WTC11 (cell line): Measurements from ENCODE around the gene NLN. TPM values are rescaled to one million over a fixed set of nuclear protein-coding genes. Genes with fewer than 3 reads are reported as not detected.

ENCODE experiments used
- ATAC-seq: fragments of 200-7000 bp; cut with Tn5 transposase; 2 replicates; pipeline ENCODE4 v1.10.0; 2021; ENCODE audit warnings: mild to moderate bottlenecking, moderate library complexity
- CTCF ChIA-PET: fragments of 300-600 bp; sonication (Branson Sonifier 250); formaldehyde crosslinking; loops from one replicate; lab custom pipeline; 2021; ENCODE audit warnings: antibody characterized with exemption; lab: Charles Lee
- POLR2A ChIA-PET: fragments of 350-600 bp; sonication (Branson Sonifier 250); formaldehyde crosslinking; loops from one replicate; lab custom pipeline; 2021; ENCODE audit warnings: antibody characterized with exemption; lab: Charles Lee
- DNase-seq: peaks from one replicate; pipeline ENCODE4 v3.0.0; 2021; ENCODE audit warnings: low spot score
- H3K27ac Mint-ChIP-seq: 2 replicates; pipeline ENCODE4 v1.8.0; 2021; ENCODE audit warnings: mixed read lengths
- H3K27me3 Mint-ChIP-seq: 2 replicates; pipeline ENCODE4 v1.8.0; 2021; ENCODE audit warnings: low read depth, mild to moderate bottlenecking, moderate library complexity, mixed read lengths
- H3K36me3 Mint-ChIP-seq: 2 replicates; pipeline ENCODE4 v1.8.0; 2021; ENCODE audit warnings: mixed read lengths
- H3K4me1 Mint-ChIP-seq: 2 replicates; pipeline ENCODE4 v1.8.0; 2022; ENCODE audit warnings: mixed read lengths
- H3K4me3 Mint-ChIP-seq: 2 replicates; pipeline ENCODE4 v1.8.0; 2021; ENCODE audit warnings: mild to moderate bottlenecking, moderate library complexity, mixed read lengths
- H3K9me3 Mint-ChIP-seq: 2 replicates; pipeline ENCODE4 v1.8.0; 2021; ENCODE audit warnings: mixed read lengths
- ATF3 ChIP-seq: sonication (generic); formaldehyde crosslinking; conservative IDR thresholded peaks from 2 replicates; pipeline ENCODE4 v1.8.1; 2022; ENCODE audit warnings: mild to moderate bottlenecking, missing genetic modification reagents
- CBFB ChIP-seq: sonication (generic); formaldehyde crosslinking; IDR thresholded peaks from 2 replicates; pipeline ENCODE4 v1.8.1; 2022; ENCODE audit warnings: mild to moderate bottlenecking, low read depth, missing genetic modification reagents
- CREM ChIP-seq: sonication (generic); formaldehyde crosslinking; IDR thresholded peaks from 2 replicates; pipeline ENCODE4 v1.8.1; 2022; ENCODE audit warnings: mild to moderate bottlenecking, missing genetic modification reagents, moderate library complexity
- CTCF ChIP-seq: fragments of 200-600 bp; IDR thresholded peaks from 2 replicates; pipeline ENCODE4 v1.8.0; 2022; ENCODE audit warnings: antibody characterized with exemption
- E2F4 ChIP-seq: sonication (generic); formaldehyde crosslinking; IDR thresholded peaks from 2 replicates; pipeline ENCODE4 v1.8.1; 2022; ENCODE audit warnings: low read depth, mild to moderate bottlenecking, moderate library complexity, missing genetic modification reagents, borderline replicate concordance
- ESRRA ChIP-seq: sonication (generic); formaldehyde crosslinking; IDR thresholded peaks from 2 replicates; pipeline ENCODE4 v1.8.1; 2022; ENCODE audit warnings: mild to moderate bottlenecking, missing genetic modification reagents, borderline replicate concordance
- IRF1 ChIP-seq: sonication (generic); formaldehyde crosslinking; IDR thresholded peaks from 2 replicates; pipeline ENCODE4 v1.8.0; 2023; ENCODE audit warnings: missing genetic modification reagents
- MAX ChIP-seq: sonication (generic); formaldehyde crosslinking; IDR thresholded peaks from 2 replicates; pipeline ENCODE4 v1.8.0; 2022; ENCODE audit warnings: mild to moderate bottlenecking, missing genetic modification reagents
- MLX ChIP-seq: sonication (generic); formaldehyde crosslinking; IDR thresholded peaks from 2 replicates; pipeline ENCODE4 v1.8.1; 2023; ENCODE audit warnings: mild to moderate bottlenecking, missing genetic modification reagents, moderate library complexity
- NR3C1 ChIP-seq: sonication (generic); formaldehyde crosslinking; conservative IDR thresholded peaks from 2 replicates; pipeline ENCODE4 v1.8.1; 2023; ENCODE audit warnings: low read depth, mild to moderate bottlenecking, missing genetic modification reagents
- RELA ChIP-seq: sonication (generic); formaldehyde crosslinking; IDR thresholded peaks from 2 replicates; pipeline ENCODE4 v1.8.1; 2022; ENCODE audit warnings: missing genetic modification reagents, mild to moderate bottlenecking, borderline replicate concordance
- SOX15 ChIP-seq: fragments of 250-450 bp; sonication (Bioruptor Pico); IDR thresholded peaks from 2 replicates; pipeline ENCODE4 v1.9.0; 2021; ENCODE audit warnings: mild to moderate bottlenecking
- TCF7 ChIP-seq: sonication (generic); formaldehyde crosslinking; IDR thresholded peaks from 2 replicates; pipeline ENCODE4 v1.8.0; 2022; ENCODE audit warnings: mild to moderate bottlenecking, low read depth, missing genetic modification reagents, moderate library complexity
- USF1 ChIP-seq: sonication (generic); formaldehyde crosslinking; IDR thresholded peaks from 2 replicates; pipeline ENCODE4 v1.8.0; 2022; ENCODE audit warnings: mild to moderate bottlenecking, missing genetic modification reagents
- ZBTB21 ChIP-seq: sonication (generic); formaldehyde crosslinking; IDR thresholded peaks from 2 replicates; pipeline ENCODE4 v1.8.1; 2023; ENCODE audit warnings: mild to moderate bottlenecking, missing genetic modification reagents, borderline replicate concordance
- ZNF416 ChIP-seq: fragments of 250-450 bp; sonication (Bioruptor Pico); IDR thresholded peaks from 2 replicates; pipeline ENCODE4 v1.9.0; 2021; ENCODE audit warnings: mild to moderate bottlenecking, inconsistent platforms
- ZNF423 ChIP-seq: fragments of 250-450 bp; sonication (Bioruptor Pico); IDR thresholded peaks from 2 replicates; pipeline ENCODE4 v2.1.2; 2022; ENCODE audit warnings: mild to moderate bottlenecking, moderate library complexity
- ZNF425 ChIP-seq: fragments of 250-450 bp; sonication (Bioruptor Pico); conservative IDR thresholded peaks from 2 replicates; pipeline ENCODE4 v1.9.0; 2021; ENCODE audit warnings: mild to moderate bottlenecking
- ZNF532 ChIP-seq: fragments of 250-450 bp; sonication (Bioruptor Pico); IDR thresholded peaks from 2 replicates; pipeline ENCODE4 v1.9.0; 2021; ENCODE audit warnings: mild to moderate bottlenecking, borderline replicate concordance
- total RNA-seq: library from RNA; stranded (reverse); gene quantifications from 3 replicates; pipeline ENCODE4 v1.2.3, GENCODE V29; 2021

The NLN gene
- total RNA-seq, 1 experiment from 2014 or later: 163 TPM

GRCh38 chr5:65835191-65835590 is 113.2 kb downstream of the NLN start:
- no peak for ATAC-seq
- POLR2A ChIA-PET: no interaction called here
- H3K27ac Mint-ChIP-seq: no peak overlapping the region
- H3K36me3 Mint-ChIP-seq: 0 out of 2 replicates have a peak, but pooled peaks cover 3% of the 10 kb centered on the region
- no peaks in the 10 kb centered on the region for H3K27me3 Mint-ChIP-seq
- H3K9me3 Mint-ChIP-seq: no peaks in the 10 kb centered on the region
- H3K4me1 Mint-ChIP-seq: peaks cover 10% of the 10 kb centered on the region
- H3K4me3 Mint-ChIP-seq: no peak overlapping the region
- no peak for DNase-seq
- no peak for TF ChIP-seq E2F4 (CRISPR knock-in tag)
- no peak for TF ChIP-seq ZNF416 (CRISPR knock-in tag)
- TF ChIP-seq ESRRA: no peak
- TF ChIP-seq ATF3 (CRISPR knock-in tag): no peak
- TF ChIP-seq RELA (CRISPR knock-in tag): no peak
- TF ChIP-seq NR3C1: no peak
- TF ChIP-seq USF1 (CRISPR knock-in tag): no peak
- no peak for TF ChIP-seq SOX15 (CRISPR knock-in tag)
- no peak for TF ChIP-seq ZNF425 (CRISPR knock-in tag)
- TF ChIP-seq MLX (CRISPR knock-in tag): no peak
- TF ChIP-seq MAX (CRISPR knock-in tag): no peak
- no peak for TF ChIP-seq ZBTB21 (CRISPR knock-in tag)
- TF ChIP-seq ZNF532 (CRISPR knock-in tag): no peak
- TF ChIP-seq CREM (CRISPR knock-in tag): no peak
- no peak for TF ChIP-seq CTCF
- no peak for TF ChIP-seq IRF1 (CRISPR knock-in tag)
- no peak for TF ChIP-seq ZNF423
- no peak for TF ChIP-seq CBFB (CRISPR knock-in tag)
- no peak for TF ChIP-seq TCF7
- TF ChIP-seq, all 79 proteins: peak for 0
- CTCF ChIA-PET: no interaction called here
